ENCODE results near the gene SPINK2.

The SPINK2 gene, protein sequence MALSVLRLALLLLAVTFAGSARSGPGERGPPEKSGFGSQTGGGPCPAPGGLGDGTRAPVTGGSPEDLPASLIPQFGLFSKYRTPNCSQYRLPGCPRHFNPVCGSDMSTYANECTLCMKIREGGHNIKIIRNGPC

DNA sequence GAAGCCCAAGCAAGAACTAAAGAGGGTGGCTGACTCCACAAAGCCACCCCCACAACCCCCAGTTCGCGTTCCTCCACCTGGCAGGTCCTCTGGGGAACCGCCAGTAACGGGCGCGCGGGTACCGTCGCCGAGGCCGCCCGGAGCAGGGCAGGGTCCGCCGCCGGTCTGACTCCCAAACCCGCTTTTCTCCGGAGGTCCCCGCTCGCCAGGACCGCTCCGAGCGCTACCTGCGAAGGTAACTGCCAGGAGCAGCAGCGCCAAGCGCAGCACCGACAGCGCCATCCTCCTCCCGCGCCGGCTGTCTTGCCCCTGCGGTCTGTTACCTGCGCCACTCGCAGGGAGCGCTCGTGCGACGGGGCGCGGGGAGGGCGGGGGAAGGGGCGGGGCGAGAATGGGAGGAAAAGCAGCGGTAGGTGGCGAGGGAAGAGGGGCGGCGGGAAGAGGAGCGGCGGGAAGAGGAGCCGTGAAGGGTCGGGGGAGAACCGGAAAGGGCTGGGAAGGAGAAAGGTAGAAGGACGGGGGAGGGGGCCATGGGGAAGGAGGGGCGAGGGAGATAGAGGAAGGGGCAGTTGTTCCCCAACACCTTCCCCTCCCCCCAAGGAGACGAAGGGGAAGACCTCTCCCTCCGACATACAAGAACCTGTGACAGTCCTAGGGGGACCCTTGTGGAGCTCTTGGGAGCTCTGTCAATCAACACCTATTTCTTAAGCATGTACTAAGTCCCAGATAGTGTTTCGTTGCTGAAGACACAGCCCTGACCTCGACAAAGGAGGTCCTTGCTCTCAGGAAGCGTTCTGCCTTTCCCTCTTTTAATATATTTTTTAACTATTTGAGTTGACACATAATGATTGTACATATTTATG, at the start of gene SPINK2:
TSS of gene SPINK2 (minus strand) at position 321 of the 863 bp plus-strand sequence. CDS start at position 282, 39 bp downstream.
- no peak for FAIRE-seq

DNA sequence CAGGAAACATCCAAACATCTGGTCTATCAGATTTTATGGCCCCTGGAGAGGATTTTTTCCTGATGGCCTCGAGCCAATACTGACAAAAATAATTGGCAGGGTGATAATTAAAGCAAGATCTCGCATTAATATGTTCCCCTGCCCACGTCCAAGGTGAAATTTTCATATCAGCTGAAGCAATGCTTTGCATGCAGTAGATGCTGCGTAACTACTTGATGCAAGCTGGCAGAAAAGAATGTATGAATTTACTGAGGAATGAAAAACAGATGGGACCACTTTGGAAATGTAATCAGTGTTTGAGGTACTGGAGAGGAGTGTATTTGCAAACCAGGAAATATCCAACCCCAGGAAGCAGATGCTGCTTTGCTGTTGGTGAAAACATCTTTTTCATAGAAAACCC, 49.4 kb upstream of the SPINK2 start:
- FAIRE-seq, result no peak

DNA sequence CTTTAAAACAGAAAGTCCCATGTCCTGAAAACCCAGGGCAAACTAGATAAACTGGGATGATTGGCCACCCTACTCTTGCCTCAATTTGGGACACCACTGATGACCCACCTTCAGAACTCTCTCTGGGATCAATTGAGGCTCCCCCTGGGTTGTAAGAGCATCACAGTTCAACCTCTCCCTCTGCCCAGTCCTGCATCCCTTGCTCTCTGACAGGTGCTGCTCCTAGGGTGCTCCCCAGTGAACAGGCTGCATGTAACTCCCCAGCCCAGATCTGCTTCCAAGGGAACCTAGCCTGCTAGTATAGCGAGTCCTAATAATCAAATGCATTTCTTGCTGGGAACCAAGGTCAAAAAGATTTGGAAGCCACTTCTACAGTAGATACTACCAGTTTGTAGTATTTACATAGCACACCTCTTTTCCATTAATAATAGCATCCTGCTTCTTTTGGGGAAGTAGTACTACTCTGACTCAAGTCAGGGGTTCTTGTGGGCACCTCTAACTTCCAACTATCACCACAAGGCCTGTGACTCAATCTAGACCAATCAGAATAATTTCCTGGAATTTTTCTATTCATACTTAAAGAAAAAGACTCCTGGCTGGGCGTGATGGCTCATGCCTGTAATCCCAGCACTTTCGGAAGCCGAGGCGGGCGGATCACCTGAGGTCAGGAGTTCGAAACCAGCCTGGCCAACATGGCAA, 42.1 kb upstream of the SPINK2 start:
- no peak for FAIRE-seq

DNA sequence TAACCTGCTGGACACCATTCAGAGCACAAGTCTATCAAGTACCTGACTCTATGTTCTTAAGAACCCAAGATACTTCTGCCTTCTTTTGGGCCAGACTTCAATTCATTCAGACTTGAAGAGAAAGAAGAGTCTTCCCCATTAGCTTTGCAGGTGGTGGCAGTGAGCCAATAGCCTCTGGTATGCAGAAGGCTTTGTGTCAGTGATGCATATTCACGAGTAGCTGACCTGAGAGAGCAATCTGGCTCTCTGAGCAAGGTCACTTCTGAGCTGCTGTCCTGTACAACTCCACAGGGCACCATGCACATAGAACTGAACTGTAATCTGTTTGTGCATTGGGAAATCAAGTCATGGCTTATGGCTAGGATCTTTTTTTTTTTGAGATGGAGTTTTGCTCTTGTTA, 39.9 kb upstream of the SPINK2 start:
- no peak for FAIRE-seq

DNA sequence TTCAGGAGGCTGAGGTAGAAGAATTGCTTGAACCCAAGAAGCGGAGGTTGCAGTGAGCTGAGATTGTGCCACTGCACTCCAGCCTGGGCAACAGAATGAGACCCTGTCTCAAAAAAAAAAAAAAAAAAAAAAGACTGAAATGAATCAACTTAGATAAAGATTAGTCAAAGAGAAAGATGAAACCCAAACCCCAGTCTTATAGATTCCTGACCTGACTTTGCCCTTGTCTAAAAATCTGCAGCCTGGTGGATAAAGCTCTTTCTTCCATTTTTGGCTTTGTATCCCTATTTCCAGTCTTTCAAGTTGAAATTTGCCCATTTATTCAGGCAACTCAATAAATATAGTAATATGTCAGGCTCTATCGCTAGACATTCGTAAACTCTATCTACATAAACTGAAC, 39.3 kb upstream of the SPINK2 start:
- no peak for FAIRE-seq

DNA sequence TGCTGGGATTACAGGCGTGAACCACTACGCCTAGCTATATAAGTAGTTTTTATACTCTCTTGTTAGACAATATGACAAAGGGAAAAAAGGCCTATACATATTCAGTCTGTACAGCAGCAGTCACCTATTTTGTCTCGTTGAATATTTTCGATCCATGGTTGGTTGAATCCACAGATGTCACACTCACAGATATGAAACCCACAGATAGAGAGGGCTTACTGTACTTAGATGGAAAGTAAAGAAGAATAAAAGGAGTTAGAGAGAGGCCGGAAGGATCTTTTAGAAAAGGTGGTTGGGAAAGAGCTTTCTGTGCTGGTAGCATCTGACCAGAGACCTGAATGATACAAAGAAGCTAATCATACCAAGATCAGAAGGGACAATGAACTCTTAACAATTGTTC, 38.3 kb upstream of the SPINK2 start:
- FAIRE-seq, result no peak

DNA sequence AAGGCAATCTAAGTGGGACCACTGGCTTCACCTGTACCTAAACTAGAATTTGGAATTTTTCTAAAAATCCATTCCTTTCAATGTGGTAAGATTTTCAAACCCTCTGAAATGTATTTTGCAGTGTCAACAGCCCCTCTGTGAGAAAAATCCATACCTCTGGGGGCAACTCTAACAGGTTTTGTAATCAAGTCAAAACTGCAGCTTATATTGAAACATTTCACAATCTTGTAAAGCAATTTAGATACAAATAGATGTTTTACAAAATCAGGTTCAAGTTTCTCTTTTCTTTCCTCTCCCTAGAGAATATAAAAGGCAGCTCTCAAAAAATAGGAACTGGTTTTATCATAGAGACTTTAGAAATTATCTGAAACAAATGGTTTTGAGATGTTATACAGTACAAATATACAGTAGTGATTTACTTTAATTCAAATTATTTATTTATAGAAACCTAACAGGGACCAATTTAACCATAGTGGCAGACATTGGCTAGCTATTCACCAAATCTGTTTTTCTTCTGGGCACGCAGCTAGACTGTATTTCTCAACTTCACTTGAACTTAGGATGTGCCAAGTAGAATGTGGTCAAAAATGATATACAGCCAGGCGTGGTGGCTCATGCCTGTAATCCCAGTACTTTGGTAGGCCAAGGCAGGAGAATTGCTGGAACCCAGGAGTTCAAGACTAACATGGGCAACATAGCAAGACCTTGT, 36.3 kb upstream of the SPINK2 start:
- FAIRE-seq, result no peak

DNA sequence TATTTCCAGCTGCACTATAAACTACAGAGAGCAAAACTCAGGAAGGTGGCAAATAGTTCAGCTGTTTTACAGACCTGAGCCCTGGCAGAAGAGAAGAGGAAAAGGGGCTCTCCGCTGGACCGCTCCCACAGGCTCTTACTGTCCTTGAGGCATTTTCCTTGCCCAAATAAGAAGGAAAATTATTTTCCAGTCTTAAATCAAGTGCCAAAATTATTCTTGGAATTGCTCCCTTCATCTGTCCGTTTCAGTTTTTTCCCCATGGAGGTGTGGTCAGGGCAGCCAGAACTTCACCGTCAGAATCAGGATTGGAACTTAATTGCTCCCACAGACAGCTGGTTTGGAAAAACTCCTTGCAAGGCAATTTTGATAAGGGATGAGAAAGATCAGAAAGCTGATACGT, 35.2 kb upstream of the SPINK2 start:
- FAIRE-seq, result no peak

DNA sequence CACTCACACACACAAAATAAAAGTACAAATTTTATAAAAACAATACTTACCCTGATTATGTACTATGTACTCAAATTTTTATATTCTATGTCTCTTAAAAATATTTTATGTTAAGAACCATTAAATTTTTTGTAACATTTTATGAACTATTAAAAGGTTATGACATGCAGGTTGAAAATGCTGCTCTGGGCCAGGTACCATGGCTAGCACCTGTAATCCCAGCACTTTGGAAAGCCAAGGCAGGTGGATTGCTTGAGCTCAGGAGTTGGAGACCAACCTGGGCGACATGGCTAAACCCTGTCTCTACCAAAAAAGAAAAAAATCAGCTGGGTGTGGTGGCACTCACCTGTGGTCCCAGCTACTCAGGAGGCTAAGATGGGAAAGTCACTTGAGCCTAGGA, 29.4 kb upstream of the SPINK2 start:
- no peak for FAIRE-seq

DNA sequence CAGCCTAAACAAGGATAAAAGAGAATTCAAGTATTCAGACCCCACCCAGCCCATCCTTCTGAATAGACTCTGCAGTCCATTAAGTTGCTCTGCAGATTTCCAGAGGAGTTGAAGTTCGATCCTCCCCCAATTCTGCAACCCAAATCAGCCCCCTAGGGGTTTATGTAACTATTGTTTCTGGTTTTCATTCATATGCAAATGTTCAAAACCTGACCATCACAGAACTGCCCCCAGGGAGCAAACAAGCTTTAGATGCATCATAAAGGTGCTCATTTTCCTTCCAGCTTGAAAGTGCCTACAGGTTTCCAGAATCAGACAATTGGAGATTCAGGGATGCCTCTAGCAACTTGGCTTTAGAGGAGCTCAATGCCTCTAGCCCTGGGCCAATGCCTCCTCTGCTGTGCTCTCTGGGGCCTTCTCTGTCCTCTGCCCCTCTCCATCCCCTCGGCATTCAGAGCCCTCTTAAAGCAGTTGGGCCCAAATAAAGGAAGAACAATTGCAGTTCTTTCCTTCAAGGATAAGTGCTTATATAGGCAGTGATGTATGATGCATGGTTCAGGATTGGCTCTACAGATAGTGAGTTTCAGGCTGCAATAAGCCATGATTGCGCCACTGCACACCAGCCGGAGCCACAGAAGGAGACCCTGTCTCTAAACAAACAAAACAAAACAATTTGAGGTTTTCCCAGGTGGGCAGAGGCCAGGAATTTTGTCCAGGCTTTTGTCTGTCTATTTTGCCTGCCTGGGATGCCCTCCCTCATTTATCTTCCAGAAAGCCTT, 23.5 kb upstream of the SPINK2 start:
- FAIRE-seq, result no peak

DNA sequence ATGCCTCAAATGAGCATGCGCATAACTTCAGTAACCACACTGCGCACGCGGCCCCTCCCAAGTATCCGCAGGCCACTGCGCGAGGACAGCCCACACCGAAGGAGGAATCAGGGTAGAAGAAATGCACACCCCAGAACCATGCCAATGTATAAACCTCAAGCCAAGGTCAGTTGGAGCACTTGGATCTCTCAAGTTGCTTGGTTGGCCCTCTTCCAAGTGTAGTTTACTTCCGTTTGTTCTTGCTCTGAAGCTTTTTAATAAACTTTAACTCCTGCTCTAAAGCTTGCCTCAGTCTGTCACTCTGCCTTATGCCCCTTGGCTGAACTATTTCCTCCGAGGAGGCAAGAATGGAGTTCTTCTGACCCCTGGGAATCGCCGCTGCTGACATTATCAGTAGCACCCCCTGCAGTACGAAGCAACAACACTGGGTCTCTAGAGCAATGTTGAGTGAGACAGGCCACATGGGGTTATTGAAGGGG, 22.0 kb upstream of the SPINK2 start:
- no peak for FAIRE-seq

DNA sequence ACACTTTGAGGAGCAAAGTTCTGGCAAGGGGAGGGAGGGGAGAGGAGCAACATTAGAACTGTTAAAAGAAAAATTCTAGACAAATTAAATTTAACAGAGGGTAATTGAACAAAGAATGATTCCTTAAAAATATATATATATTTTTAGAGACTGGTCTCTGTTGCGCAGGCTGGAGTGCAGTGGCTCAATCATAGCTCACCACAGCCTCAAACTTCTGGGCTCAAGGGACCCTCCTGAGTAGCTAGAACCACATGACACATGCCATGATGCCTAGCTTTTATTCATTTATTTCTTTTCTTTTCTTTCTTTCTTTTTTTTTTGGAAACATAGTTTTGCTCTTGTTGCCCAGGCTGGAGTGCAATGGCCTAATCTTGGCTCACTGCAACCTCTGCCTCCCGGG, 19.1 kb upstream of the SPINK2 start:
- no peak for FAIRE-seq

DNA sequence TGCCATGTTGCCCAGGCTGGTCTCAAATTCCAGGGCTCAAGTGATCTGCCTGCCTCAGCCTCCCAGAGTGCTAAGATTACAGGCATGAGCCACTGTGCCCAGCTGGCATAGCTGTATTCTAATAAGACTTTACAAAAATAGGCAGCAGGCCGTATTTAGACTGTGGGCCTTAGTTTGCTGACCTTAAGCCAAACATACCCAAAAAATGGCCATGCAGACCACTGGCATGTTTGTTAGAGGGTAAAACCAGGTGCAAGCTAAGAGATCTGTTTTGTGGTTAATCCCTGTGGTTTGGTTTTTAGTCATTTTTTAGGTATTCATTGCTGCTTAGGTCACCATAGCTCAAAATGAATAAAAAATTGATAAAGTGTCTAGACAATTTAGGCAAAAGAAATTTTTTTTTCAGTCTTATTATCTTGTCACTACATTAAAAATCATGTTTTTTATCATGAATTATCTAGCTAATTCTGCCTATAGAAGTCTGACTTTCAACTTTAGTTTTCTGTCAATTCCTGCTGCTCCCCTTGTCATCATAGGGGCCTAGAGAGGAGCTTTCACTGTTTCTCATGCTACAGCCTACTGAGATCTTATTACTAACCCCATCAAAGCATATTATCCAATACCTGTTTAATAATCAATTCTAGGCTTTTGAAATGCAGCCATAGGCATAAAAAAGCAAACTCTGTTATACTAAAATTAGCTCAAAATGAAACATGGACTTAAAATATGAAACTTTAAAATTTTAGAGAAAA, 7.5 kb upstream of the SPINK2 start:
- FAIRE-seq, result no peak

DNA sequence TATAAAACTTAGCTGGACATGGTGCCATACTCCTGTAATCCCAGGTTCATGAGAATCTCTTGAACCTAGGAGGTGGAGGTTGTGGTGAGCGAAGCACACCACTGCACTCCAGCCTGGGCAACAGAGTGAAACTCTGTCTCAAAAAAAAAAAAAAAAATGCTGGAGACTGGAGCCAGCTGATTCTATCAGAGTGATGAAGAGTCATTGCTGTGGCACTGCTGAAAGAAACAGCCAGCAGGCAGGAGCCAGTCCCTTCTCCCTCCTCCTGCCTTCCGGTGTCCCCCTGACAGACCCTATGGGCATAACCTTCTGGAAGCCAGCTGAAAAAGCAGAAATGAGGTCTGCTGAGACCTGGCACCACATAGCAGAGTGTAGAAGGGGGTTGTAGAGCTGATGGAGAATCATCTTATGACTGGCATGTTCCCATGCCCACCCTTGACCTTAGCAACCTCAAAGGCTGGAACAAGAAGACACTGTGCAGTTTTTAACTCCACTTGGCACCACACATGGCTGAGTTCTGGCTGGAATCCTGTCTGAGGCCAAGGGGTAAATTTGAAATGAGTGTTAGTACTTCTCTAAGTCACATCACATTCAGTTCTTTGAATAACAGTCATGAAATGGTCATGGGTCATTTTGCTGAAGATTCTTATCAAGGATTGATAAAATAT, 2.6 kb upstream of the SPINK2 start:
- FAIRE-seq, result no peak

DNA sequence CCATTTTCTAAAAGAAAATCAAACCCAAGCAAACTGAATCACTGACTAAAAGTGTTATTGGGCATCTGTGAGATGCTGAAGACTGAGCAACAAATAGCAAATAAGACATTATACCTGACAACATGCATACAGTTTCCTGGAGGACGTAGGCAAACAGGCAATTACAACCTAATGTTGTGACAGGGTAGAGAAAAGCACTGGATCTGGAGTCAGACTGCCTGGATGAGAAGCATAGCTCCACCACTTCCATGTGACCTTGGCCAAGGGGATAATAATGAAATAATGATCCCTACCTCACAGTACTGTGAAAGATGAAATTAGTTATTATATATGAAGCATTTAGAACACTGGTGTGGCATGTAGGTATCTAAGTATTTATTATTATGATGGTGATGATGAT, 2.7 kb downstream of the SPINK2 start:
- FAIRE-seq, result no peak

DNA sequence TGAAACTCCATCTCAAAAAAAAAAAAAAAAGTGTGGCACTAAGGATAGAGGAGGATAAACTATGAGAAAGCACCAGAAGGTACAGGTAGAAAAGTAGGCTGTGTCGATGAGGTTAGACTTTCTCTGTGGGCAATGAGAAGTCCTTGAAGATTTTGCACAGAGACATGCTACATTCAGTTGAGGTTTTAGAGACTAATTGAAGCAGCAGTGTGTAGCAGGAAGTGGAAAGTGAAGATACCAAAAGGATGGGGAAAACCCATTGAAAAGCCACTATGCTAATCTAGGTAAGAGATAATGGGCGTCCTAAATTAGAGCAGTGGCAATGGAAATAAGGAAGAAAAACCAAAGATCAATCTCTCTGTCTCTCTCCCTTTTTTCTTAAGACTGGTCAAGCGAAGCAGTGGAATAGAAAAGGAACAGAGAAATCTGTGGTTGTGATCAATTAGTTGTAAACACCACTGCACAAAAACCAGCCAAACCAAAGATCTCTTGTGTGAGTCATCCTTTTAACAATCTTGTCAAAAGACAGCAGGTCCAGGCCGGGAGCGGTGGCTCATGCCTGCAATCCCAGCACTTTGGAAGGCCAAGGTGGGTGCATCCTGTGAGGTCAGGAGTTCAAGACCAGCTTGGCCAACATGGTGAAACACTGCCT, 3.5 kb downstream of the SPINK2 start:
- FAIRE-seq, result no peak

DNA sequence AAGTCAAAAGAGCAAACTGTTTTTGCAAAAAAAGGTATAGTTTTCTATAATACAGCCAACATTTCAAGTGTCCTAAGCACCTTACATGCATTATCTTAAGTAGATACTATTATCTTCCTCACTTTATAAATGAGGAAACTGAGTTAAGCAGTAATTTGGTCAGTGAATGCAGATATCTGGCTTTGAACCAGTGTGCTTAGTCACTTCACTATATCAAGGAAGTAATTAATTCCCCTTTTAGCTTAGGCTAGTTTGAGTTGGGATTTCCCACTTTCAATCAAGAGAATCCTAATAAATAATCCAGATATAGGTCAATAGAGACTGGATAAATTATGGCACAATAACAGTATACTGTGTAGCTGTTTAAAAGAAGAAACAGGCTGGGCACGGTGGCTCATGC, 14.8 kb downstream of the SPINK2 start:
- FAIRE-seq, result no peak

DNA sequence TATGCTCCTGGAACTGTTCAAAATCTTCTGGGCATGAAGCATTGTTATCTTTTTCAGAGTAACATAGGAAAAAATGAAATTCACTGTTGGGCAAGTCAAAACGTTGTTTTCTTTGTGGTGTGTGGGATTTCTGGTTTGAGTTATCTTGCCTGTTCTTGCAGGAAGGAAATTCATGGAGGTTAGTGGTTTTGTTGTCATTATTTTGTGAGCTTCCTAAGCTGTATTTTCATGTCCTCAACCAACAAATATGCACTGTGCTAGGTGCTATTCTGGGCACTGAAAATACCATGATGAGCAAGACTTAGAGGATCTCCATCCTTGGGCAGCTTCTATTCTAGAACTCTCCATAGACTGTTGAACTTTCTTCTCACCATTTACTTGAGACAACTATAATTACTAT, 16.9 kb downstream of the SPINK2 start:
- no peak for FAIRE-seq

DNA sequence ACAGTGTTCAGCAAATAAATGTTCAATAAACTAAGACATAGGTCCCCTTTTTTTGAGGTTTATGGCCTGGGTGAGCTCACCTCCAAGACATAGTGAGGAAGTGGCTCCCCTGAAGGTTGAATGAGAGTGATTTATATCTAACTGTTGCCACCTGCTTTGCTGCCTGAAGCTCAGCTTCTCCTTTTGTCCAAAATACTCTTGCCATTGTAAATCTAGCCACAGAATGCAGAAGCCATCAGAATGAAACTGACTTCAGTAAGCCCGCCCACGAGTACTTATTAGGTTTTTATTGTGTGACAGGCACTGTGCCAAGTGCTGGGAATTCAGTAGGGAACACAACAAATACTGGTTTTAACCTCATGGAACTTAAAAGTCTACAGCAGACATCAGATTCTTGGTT, 18.0 kb downstream of the SPINK2 start:
- no peak for FAIRE-seq
